SKM-1 treated with dmso at 0.1 percent for 144 hours (cell line): Measurements from ENCODE around the gene TOP2B.

Source experiments
- DNase-seq: peaks from one replicate; lab custom pipeline; 2025; ENCODE audit not compliant: unreplicated experiment; lab: John Stamatoyannopoulos, UW

TOP2B gene

GRCh38 chr3:25584011-25584789 is 80.5 kb downstream of the TOP2B start:
- no peak for DNase-seq

GRCh38 chr3:25583343-25583742 is 81.4 kb downstream of the TOP2B start:
- no peak for DNase-seq

GRCh38 chr3:25582242-25582641 is 82.5 kb downstream of the TOP2B start:
- no peak for DNase-seq

- no peak for DNase-seq
These were observed 82.9 kb downstream of the TOP2B start for GRCh38 chr3:25581823-25582222.

- DNase-seq, result no peak
These were observed 83.4 kb downstream of the TOP2B start for GRCh38 chr3:25581335-25581734.

- no peak for DNase-seq
These were observed 84.2 kb downstream of the TOP2B start for GRCh38 chr3:25580534-25580933.

- DNase-seq, result no peak
These were observed 86.6 kb downstream of the TOP2B start for GRCh38 chr3:25578059-25578458.

GRCh38 chr3:25576831-25577454 is 87.8 kb downstream of the TOP2B start:
- no peak for DNase-seq

GRCh38 chr3:25576146-25576545 is 88.6 kb downstream of the TOP2B start:
- DNase-seq, result no peak

- DNase-seq, result no peak
These were observed 89.7 kb downstream of the TOP2B start for GRCh38 chr3:25575001-25575400.

- no peak for DNase-seq
These were observed 90.4 kb downstream of the TOP2B start for GRCh38 chr3:25574172-25574765.

GRCh38 chr3:25573386-25574171 is 91.1 kb downstream of the TOP2B start:
- no peak for DNase-seq

- DNase-seq, result no peak
These were observed 91.8 kb downstream of the TOP2B start for GRCh38 chr3:25572919-25573385.

- DNase-seq, result no peak
These were observed 92.4 kb downstream of the TOP2B start for GRCh38 chr3:25572336-25572735.

- DNase-seq, result no peak
These were observed 93.4 kb downstream of the TOP2B start for GRCh38 chr3:25571285-25571684.

- DNase-seq, result no peak
These were observed 96.1 kb downstream of the TOP2B start for GRCh38 chr3:25568525-25569078.

GRCh38 chr3:25567806-25568524 is 96.7 kb downstream of the TOP2B start:
- DNase-seq, result no peak

- DNase-seq, result no peak
These were observed 97.3 kb downstream of the TOP2B start for GRCh38 chr3:25567388-25567787.

GRCh38 chr3:25566358-25566920 is 98.3 kb downstream of the TOP2B start:
- no peak for DNase-seq

- no peak for DNase-seq
These were observed 98.9 kb downstream of the TOP2B start for GRCh38 chr3:25565807-25566206.
